Endothelial cell (in vitro differentiated cells): ENCODE results near the gene MYO1C. TPM values are rescaled to one million over a fixed set of nuclear protein-coding genes. Genes with fewer than 3 reads are reported as not detected.
"Not testable (repeated sequence)": the region's sequence is repeated elsewhere in the genome, so short reads cannot be mapped to it uniquely, and the experiment has no call there.

Experiments
- DNase-seq: peaks from one replicate; pipeline ENCODE4 v3.0.0; 2021; ENCODE audit warnings: low spot score
- H3K27ac Mint-ChIP-seq: one replicate; pipeline ENCODE4 v1.8.0; 2021; ENCODE audit warnings: mixed read lengths, inconsistent platforms; ENCODE audit not compliant: unreplicated experiment
- H3K27me3 Mint-ChIP-seq: one replicate; pipeline ENCODE4 v1.8.0; 2021; ENCODE audit warnings: mild to moderate bottlenecking, moderate library complexity, mixed read lengths, inconsistent platforms; ENCODE audit not compliant: unreplicated experiment
- H3K36me3 Mint-ChIP-seq: one replicate; pipeline ENCODE4 v1.8.0; 2021; ENCODE audit warnings: mild to moderate bottlenecking, low read depth, mixed read lengths, inconsistent platforms; ENCODE audit not compliant: unreplicated experiment
- H3K4me1 Mint-ChIP-seq: one replicate; pipeline ENCODE4 v1.8.0; 2021; ENCODE audit warnings: mild to moderate bottlenecking, mixed read lengths, inconsistent platforms; ENCODE audit not compliant: unreplicated experiment
- H3K4me3 Mint-ChIP-seq: one replicate; pipeline ENCODE4 v1.8.0; 2021; ENCODE audit warnings: mild to moderate bottlenecking, mixed read lengths, inconsistent platforms; ENCODE audit not compliant: unreplicated experiment
- H3K9me3 Mint-ChIP-seq: one replicate; pipeline ENCODE4 v1.8.0; 2021; ENCODE audit warnings: mixed read lengths, inconsistent platforms; ENCODE audit not compliant: unreplicated experiment
- CTCF ChIP-seq: fragments of 200-600 bp; sonication (generic); IDR thresholded peaks from one replicate; pipeline ENCODE4 v1.5.0; 2021; ENCODE audit warnings: antibody characterized with exemption; ENCODE audit not compliant: unreplicated experiment
- total RNA-seq: library from RNA; stranded (reverse); fragmentation: NEBNext Ultra II Directional; extraction: Animal tissue kit (Norgen Biotek cat#: 25700); gene quantifications from one replicate; pipeline ENCODE4 v1.2.1, GENCODE V29; 2021; ENCODE audit not compliant: unreplicated experiment

The MYO1C gene
- total RNA-seq, 1 donor from 2014 or later = 117 TPM

GRCh38 chr17:1455291-1455796 is 37.1 kb downstream of the MYO1C start:
- DNase-seq = peak; percentile 68
- TF ChIP-seq CTCF = peak; percentile 51
- Mint-ChIP-seq H3K9me3 (no peaks in the 10 kb centered on the region), H3K27me3 (peaks cover 23% of the 10 kb centered on the region), H3K27ac (peak overlapping the region; percentile 91), H3K36me3 (peaks cover 14% of the 10 kb centered on the region), H3K4me3 (peak overlapping the region; percentile 95), H3K4me1 (peaks cover 38% of the 10 kb centered on the region)

- Mint-ChIP-seq H3K4me1 (peaks cover 36% of the 10 kb centered on the region), H3K4me3 (peak overlapping the region; percentile 95), H3K36me3 (peaks cover 13% of the 10 kb centered on the region), H3K9me3 (no peaks in the 10 kb centered on the region), H3K27me3 (peaks cover 18% of the 10 kb centered on the region), H3K27ac (peak overlapping the region; percentile 91)
- no peak for DNase-seq
- TF ChIP-seq CTCF = no peak
Observed at GRCh38 chr17:1454541-1454940, 37.9 kb downstream of the MYO1C start.

- not testable (repeated sequence) for H3K9me3 Mint-ChIP-seq, DNase-seq
- Mint-ChIP-seq H3K36me3 (peaks cover 21% of the 10 kb centered on the region), H3K4me1 (peaks cover 44% of the 10 kb centered on the region), H3K4me3 (peak overlapping the region; percentile 80), H3K27me3 (peaks cover 18% of the 10 kb centered on the region), H3K27ac (peak overlapping the region; percentile 22)
Observed at GRCh38 chr17:1453694-1454093, 38.8 kb downstream of the MYO1C start.

- H3K4me3 Mint-ChIP-seq = peak overlapping the region; percentile 80
- peaks cover 21% of the 10 kb centered on the region for H3K36me3 Mint-ChIP-seq
- H3K9me3 Mint-ChIP-seq = no peaks in the 10 kb centered on the region
- H3K27ac Mint-ChIP-seq = peak overlapping the region; percentile 70
- no peak for DNase-seq
- H3K4me1 Mint-ChIP-seq = peaks cover 47% of the 10 kb centered on the region
- TF ChIP-seq CTCF = no peak
- peaks cover 16% of the 10 kb centered on the region for H3K27me3 Mint-ChIP-seq
Observed at GRCh38 chr17:1452836-1453235, 39.6 kb downstream of the MYO1C start.

GRCh38 chr17:1450261-1450660 is 42.2 kb downstream of the MYO1C start:
- peaks cover 11% of the 10 kb centered on the region for H3K27me3 Mint-ChIP-seq
- peaks cover 69% of the 10 kb centered on the region for H3K4me1 Mint-ChIP-seq
- peaks cover 34% of the 10 kb centered on the region for H3K36me3 Mint-ChIP-seq
- H3K4me3 Mint-ChIP-seq, DNase-seq, H3K9me3 Mint-ChIP-seq, H3K27ac Mint-ChIP-seq: not testable (repeated sequence)

- peaks cover 6% of the 10 kb centered on the region for H3K27me3 Mint-ChIP-seq
- no peak for DNase-seq
- no peaks in the 10 kb centered on the region for H3K9me3 Mint-ChIP-seq
- no peak for TF ChIP-seq CTCF
- peak overlapping the region; percentile 66 for H3K4me3 Mint-ChIP-seq
- peak overlapping the region; percentile 57 for H3K27ac Mint-ChIP-seq
- H3K4me1 Mint-ChIP-seq = peaks cover 67% of the 10 kb centered on the region
- peaks cover 31% of the 10 kb centered on the region for H3K36me3 Mint-ChIP-seq
Observed at GRCh38 chr17:1449412-1449967, 43.0 kb downstream of the MYO1C start.
